Gastrocnemius medialis (tissue), 4 donors: ENCODE data around the gene MUSK. TPM values are rescaled to one million over a fixed set of nuclear protein-coding genes. Genes with fewer than 3 reads are reported as not detected.

Experiments
- ATAC-seq, 2 donors: fragments of 150-250 bp; one replicate each; pipeline ENCODE4 v1.9.1; 2016
- DNase-seq, 2 donors: peaks; one replicate each; pipeline ENCODE4 v3.0.0-alpha.2; 2019
- H3K27ac ChIP-seq, 4 donors: fragments of 200-600 bp; sonication (generic); 1 replicate in 1 of 4; 2 replicates in 3 of 4; pipeline ENCODE4 v1.5.1; 2016 to 2018; ENCODE audit warnings: mild to moderate bottlenecking in 2 of 4, moderate library complexity in 1 of 4
- H3K27me3 ChIP-seq, 3 donors: fragments of 200-600 bp; sonication (generic) in 2 of 3; 1 replicate in 1 of 3; 2 replicates in 2 of 3; pipeline versions ENCODE4 v1.5.1 to v1.6.0; 2016 to 2019; ENCODE audit warnings: mild to moderate bottlenecking in 1 of 3, moderate library complexity in 1 of 3
- H3K36me3 ChIP-seq, 2 donors: fragments of 200-600 bp; sonication (generic) in 1 of 2; one replicate each; pipeline ENCODE4 v1.5.1; 2017 to 2018
- H3K4me1 ChIP-seq, 2 donors: fragments of 200-600 bp; sonication (generic) in 1 of 2; one replicate each; pipeline ENCODE4 v1.5.1; 2016 to 2017; ENCODE audit warnings: mild to moderate bottlenecking in 2 of 2
- H3K4me3 ChIP-seq, 4 donors: fragments of 200-600 bp; sonication (generic) in 3 of 4; 1 replicate in 1 of 4; 2 replicates in 3 of 4; pipeline ENCODE4 v1.5.1; 2016 to 2019; ENCODE audit warnings: mild to moderate bottlenecking in 2 of 4
- H3K9me3 ChIP-seq, 3 donors: fragments of 200-600 bp; sonication (generic) in 2 of 3; 1 replicate in 1 of 3; 2 replicates in 2 of 3; pipeline ENCODE4 v1.5.1; 2016 to 2019
- CTCF ChIP-seq, 5 experiments: fragments of 450-650 bp in 3 of 5; fragments of 200-600 bp in 2 of 5; sonication (generic) in 2 of 5; IDR thresholded peaks in 4 of 5; conservative IDR thresholded peaks in 1 of 5; 1 replicate in 4 of 5; 2 replicates in 1 of 5; pipeline ENCODE4 v1.5.1; 2016 to 2019; ENCODE audit warnings: antibody characterized with exemption in 5 of 5, mild to moderate bottlenecking in 3 of 5, moderate library complexity in 3 of 5
- POLR2A ChIP-seq, 2 donors: fragments of 450-650 bp; IDR thresholded peaks; one replicate each; pipeline ENCODE4 v1.6.1; 2017; ENCODE audit warnings: antibody characterized with exemption in 2 of 2, mild to moderate bottlenecking in 2 of 2, moderate library complexity in 2 of 2
- in situ Hi-C, 4 donors: fragments of 200-750 bp; cut with MboI; loops; one replicate each; pipeline versions ENCODE4 v1.15.0 to v1.8.0; 2017; ENCODE audit warnings: low sequenced_read_pairs in 4 of 4
- intact Hi-C: fragments of 100-400 bp; cut with DNase I; formaldehyde crosslinking; loops from one replicate; pipeline ENCODE4 v1.15.1; 2023; ENCODE audit warnings: low total_unique reads
- total RNA-seq, 4 donors: library from RNA; depleted of rRNA; stranded (reverse); fragments of >200 nt; gene quantifications; one replicate each; pipeline versions ENCODE4 v1.1.0 to v1.2.3, GENCODE V29; 2016

Gene MUSK
- total RNA-seq, 4 donors from 2014 or later: 10.2 to 47.5 (median 27.1) TPM

GRCh38 chr9:110731437-110732028 is 62.9 kb downstream of the MUSK start:
- in situ Hi-C loops: loop anchor here in 1 of 4 donors (25.0 kb wide), 1 partner anchor 106 kb away; no protein-coding TSS in a partner anchor
- H3K4me1 ChIP-seq: no peaks in the 10 kb centered on the region
- no peak for TF ChIP-seq POLR2A (IDR thresholded peaks at IDR 0.05)
- TF ChIP-seq CTCF (IDR thresholded peaks at IDR 0.05 in 4 of 5, conservative IDR thresholded peaks at IDR 0.05 in 1 of 5): no peak
- no peaks in the 10 kb centered on the region for H3K9me3 ChIP-seq
- ATAC-seq: no peak
- intact Hi-C loops: no loop called here
- no peaks in the 10 kb centered on the region for H3K27me3 ChIP-seq
- no peak for DNase-seq
- H3K27ac ChIP-seq: no peak overlapping the region
- H3K4me3 ChIP-seq: no peak overlapping the region
- H3K36me3 ChIP-seq: no peaks in the 10 kb centered on the region

- TF ChIP-seq CTCF (IDR thresholded peaks at IDR 0.05 in 4 of 5, conservative IDR thresholded peaks at IDR 0.05 in 1 of 5) (no peak), POLR2A (IDR thresholded peaks at IDR 0.05) (no peak)
- intact Hi-C loops: no loop called here
These were observed 70.4 kb downstream of the MUSK start for GRCh38 chr9:110738982-110739381.

GRCh38 chr9:110742741-110743371 is 74.3 kb downstream of the MUSK start:
- Histone ChIP-seq H3K4me3 (peak overlapping the region in 1 of 4 donors; percentile 2), H3K27ac (peak overlapping the region; percentile 83 to 88 (median 85)), H3K36me3 (no peaks in the 10 kb centered on the region), H3K27me3 (no peaks in the 10 kb centered on the region), H3K9me3 (no peaks in the 10 kb centered on the region), H3K4me1 (peaks cover 16 to 31% of the 10 kb centered on the region in 2 donors)
- ATAC-seq: peak; percentile 70 to 83
- peak in 1 of 2 donors; percentile 23 for DNase-seq
- intact Hi-C loops (loop anchor here (10.0 kb wide), 1 partner anchor 742 kb away; the partner anchor contains the start of gene ECPAS), in situ Hi-C loops (loop anchor here in 2 of 4 donors (10.0 to 25.0 kb wide), 2 partner anchors 88 to 94 kb away; no protein-coding TSS in a partner anchor)
- TF ChIP-seq CTCF (IDR thresholded peaks at IDR 0.05 in 4 of 5, conservative IDR thresholded peaks at IDR 0.05 in 1 of 5): no peak
- TF ChIP-seq POLR2A (IDR thresholded peaks at IDR 0.05): peak in 1 of 2 donors; percentile 36

More at GRCh38 chr9:110738982-110739381, 70.4 kb downstream of the MUSK start:
- Histone ChIP-seq H3K9me3 (no peaks in the 10 kb centered on the region), H3K36me3 (no peaks in the 10 kb centered on the region), H3K27me3 (no peaks in the 10 kb centered on the region), H3K4me1 (peaks cover 9 to 11% of the 10 kb centered on the region in 2 donors), H3K27ac (no peak overlapping the region), H3K4me3 (no peak overlapping the region)
- in situ Hi-C loops: loop anchor here in 1 of 4 donors (25.0 kb wide), 1 partner anchor 98 kb away; no protein-coding TSS in a partner anchor
- no peak for ATAC-seq
- DNase-seq: no peak

GRCh38 chr9:110744715-110745384 is 76.3 kb downstream of the MUSK start:
- Histone ChIP-seq H3K9me3 (no peaks in the 10 kb centered on the region), H3K36me3 (no peaks in the 10 kb centered on the region), H3K27me3 (no peaks in the 10 kb centered on the region), H3K27ac (peak overlapping the region; percentile 83 to 88 (median 85)), H3K4me3 (no peak overlapping the region), H3K4me1 (peaks cover 16 to 31% of the 10 kb centered on the region in 2 donors)
- DNase-seq: peak; percentile 56 to 74
- ATAC-seq: peak; percentile 87 to 88
- intact Hi-C loops: loop anchor here (5.0 to 10.0 kb wide), 2 partner anchors 88 to 740 kb away; partner anchors contain the start of gene ECPAS
- in situ Hi-C loops: loop anchor here in 2 of 4 donors (10.0 to 25.0 kb wide), 2 partner anchors 90 to 92 kb away; no protein-coding TSS in a partner anchor
- TF ChIP-seq POLR2A (IDR thresholded peaks at IDR 0.05) (no peak), CTCF (IDR thresholded peaks at IDR 0.05 in 4 of 5, conservative IDR thresholded peaks at IDR 0.05 in 1 of 5) (no peak)
